Dendritic cell treated with granulocyte-macrophage colony-stimulating factor and Interleukin-4, amounts not matched to agents 40 ng/mL and 50 ng/mL, for 4 days (primary cell): Measurements from ENCODE around the gene KCTD2.
"Not testable (repeated sequence)": the region's sequence is repeated elsewhere in the genome, so short reads cannot be mapped to it uniquely, and the experiment has no call there.

Experiments
- H3K27ac Mint-ChIP-seq: one replicate; pipeline ENCODE4 v1.8.0; 2022; ENCODE audit warnings: mild to moderate bottlenecking, mixed read lengths
- H3K27me3 Mint-ChIP-seq: one replicate; pipeline ENCODE4 v1.8.0; 2022; ENCODE audit warnings: mild to moderate bottlenecking, mixed read lengths
- H3K36me3 Mint-ChIP-seq: one replicate; pipeline ENCODE4 v1.8.0; 2022; ENCODE audit warnings: low read depth, mixed read lengths
- H3K4me1 Mint-ChIP-seq: one replicate; pipeline ENCODE4 v1.8.0; 2022; ENCODE audit warnings: low read depth, mixed read lengths
- H3K4me3 Mint-ChIP-seq: one replicate; pipeline ENCODE4 v1.8.0; 2022; ENCODE audit warnings: mild to moderate bottlenecking, moderate library complexity, mixed read lengths
- H3K9me3 Mint-ChIP-seq: one replicate; pipeline ENCODE4 v1.8.0; 2022; ENCODE audit warnings: mixed read lengths
- intact Hi-C: fragments of 100-400 bp; cut with micrococcal nuclease; formaldehyde crosslinking; loops from one replicate; pipeline ENCODE4 v1.15.0; 2022

Gene KCTD2

GRCh38 chr17:75046407-75047289, at the start of gene KCTD2, which contains the start of gene ATP5PD:
KCTD2 (plus strand) TSS chr17:75047225; CDS start chr17:75047251, 26 bp downstream.
ATP5PD (minus strand) TSS chr17:75046969; CDS start chr17:75042650, 4,319 bp downstream.
- intact Hi-C loops: loop anchor here (2.0 kb wide), 1 partner anchor 14 kb away; no protein-coding TSS in a partner anchor
- H3K4me3 Mint-ChIP-seq: peak within 1 kb of the TSS; percentile 99
- H3K27ac Mint-ChIP-seq: peak within 1 kb of the TSS; percentile 99
- no peaks in the 10 kb centered on the region for H3K27me3 Mint-ChIP-seq
- H3K36me3 Mint-ChIP-seq: peaks cover 65% of the 10 kb centered on the region
- H3K4me1 Mint-ChIP-seq: peaks cover 30% of the 10 kb centered on the region
- no peaks in the 10 kb centered on the region for H3K9me3 Mint-ChIP-seq

GRCh38 chr17:74998783-74999182, 48.2 kb upstream of the KCTD2 start:
- intact Hi-C loops: no loop called here
- Mint-ChIP-seq H3K9me3 (no peaks in the 10 kb centered on the region), H3K36me3 (peaks cover 31% of the 10 kb centered on the region), H3K4me1 (peaks cover 53% of the 10 kb centered on the region), H3K27me3 (peaks cover 7% of the 10 kb centered on the region), H3K27ac (peak overlapping the region; percentile 13), H3K4me3 (no peak overlapping the region)

- Mint-ChIP-seq H3K4me1 (peaks cover 51% of the 10 kb centered on the region), H3K4me3 (no peak overlapping the region), H3K27me3 (peaks cover 11% of the 10 kb centered on the region), H3K27ac (peak overlapping the region; percentile 13), H3K36me3 (peaks cover 38% of the 10 kb centered on the region), H3K9me3 (no peaks in the 10 kb centered on the region)
- intact Hi-C loops: no loop called here
Measured at GRCh38 chr17:74999523-74999922, 47.5 kb upstream of the KCTD2 start.

GRCh38 chr17:75001915-75002843, 44.8 kb upstream of the KCTD2 start:
- no peaks in the 10 kb centered on the region for H3K9me3 Mint-ChIP-seq
- peak overlapping the region; percentile 54 for H3K27ac Mint-ChIP-seq
- intact Hi-C loops: no loop called here
- H3K4me1 Mint-ChIP-seq: peaks cover 51% of the 10 kb centered on the region
- H3K4me3 Mint-ChIP-seq: no peak overlapping the region
- peaks cover 17% of the 10 kb centered on the region for H3K27me3 Mint-ChIP-seq
- peaks cover 52% of the 10 kb centered on the region for H3K36me3 Mint-ChIP-seq

GRCh38 chr17:75003070-75003956, 43.7 kb upstream of the KCTD2 start:
- no peaks in the 10 kb centered on the region for H3K9me3 Mint-ChIP-seq
- H3K27me3 Mint-ChIP-seq: peaks cover 19% of the 10 kb centered on the region
- H3K4me3 Mint-ChIP-seq: no peak overlapping the region
- peak overlapping the region; percentile 54 for H3K27ac Mint-ChIP-seq
- intact Hi-C loops: no loop called here
- peaks cover 52% of the 10 kb centered on the region for H3K36me3 Mint-ChIP-seq
- peaks cover 45% of the 10 kb centered on the region for H3K4me1 Mint-ChIP-seq

GRCh38 chr17:75003957-75004355, 43.1 kb upstream of the KCTD2 start:
- Mint-ChIP-seq H3K27me3 (peaks cover 19% of the 10 kb centered on the region), H3K9me3 (no peaks in the 10 kb centered on the region), H3K4me3 (no peak overlapping the region), H3K36me3 (peaks cover 52% of the 10 kb centered on the region), H3K27ac (no peak overlapping the region), H3K4me1 (peaks cover 38% of the 10 kb centered on the region)
- intact Hi-C loops: no loop called here

- no peak overlapping the region for H3K27ac Mint-ChIP-seq
Measured at GRCh38 chr17:75004371-75004770, 42.7 kb upstream of the KCTD2 start.

GRCh38 chr17:75005291-75005690, 41.7 kb upstream of the KCTD2 start:
- no peak overlapping the region for H3K4me3 Mint-ChIP-seq
- no peak overlapping the region for H3K27ac Mint-ChIP-seq
- peaks cover 52% of the 10 kb centered on the region for H3K36me3 Mint-ChIP-seq
- intact Hi-C loops: no loop called here
- peaks cover 19% of the 10 kb centered on the region for H3K27me3 Mint-ChIP-seq
- H3K4me1 Mint-ChIP-seq: peaks cover 32% of the 10 kb centered on the region
- H3K9me3 Mint-ChIP-seq: no peaks in the 10 kb centered on the region

More at GRCh38 chr17:75004371-75004770, 42.7 kb upstream of the KCTD2 start:
- Mint-ChIP-seq H3K9me3 (no peaks in the 10 kb centered on the region), H3K4me3 (no peak overlapping the region), H3K4me1 (peaks cover 34% of the 10 kb centered on the region), H3K36me3 (peaks cover 52% of the 10 kb centered on the region), H3K27me3 (peaks cover 19% of the 10 kb centered on the region)
- intact Hi-C loops: no loop called here

- peaks cover 48% of the 10 kb centered on the region for H3K36me3 Mint-ChIP-seq
- not testable (repeated sequence) for H3K9me3 Mint-ChIP-seq, H3K4me3 Mint-ChIP-seq
- peak overlapping the region; percentile 26 for H3K27ac Mint-ChIP-seq
- H3K4me1 Mint-ChIP-seq: peaks cover 30% of the 10 kb centered on the region
- H3K27me3 Mint-ChIP-seq: peaks cover 19% of the 10 kb centered on the region
- intact Hi-C loops: loop anchor here (1.0 kb wide), 1 partner anchor 45 kb away; no protein-coding TSS in a partner anchor
Measured at GRCh38 chr17:75006084-75006483, 40.9 kb upstream of the KCTD2 start.

GRCh38 chr17:75006653-75007052, 40.4 kb upstream of the KCTD2 start:
- intact Hi-C loops: loop anchor here (1.0 kb wide), 1 partner anchor 45 kb away; no protein-coding TSS in a partner anchor
- Mint-ChIP-seq H3K27me3 (peaks cover 19% of the 10 kb centered on the region), H3K36me3 (peaks cover 42% of the 10 kb centered on the region), H3K9me3 (no peaks in the 10 kb centered on the region), H3K4me3 (no peak overlapping the region), H3K27ac (peak overlapping the region; percentile 26), H3K4me1 (peaks cover 24% of the 10 kb centered on the region)

- Mint-ChIP-seq H3K4me1 (peaks cover 20% of the 10 kb centered on the region), H3K9me3 (no peaks in the 10 kb centered on the region), H3K27ac (no peak overlapping the region), H3K36me3 (peaks cover 32% of the 10 kb centered on the region), H3K27me3 (peaks cover 15% of the 10 kb centered on the region), H3K4me3 (no peak overlapping the region)
- intact Hi-C loops: no loop called here
Measured at GRCh38 chr17:75008373-75008772, 38.7 kb upstream of the KCTD2 start.

- peaks cover 11% of the 10 kb centered on the region for H3K27me3 Mint-ChIP-seq
- peaks cover 27% of the 10 kb centered on the region for H3K4me1 Mint-ChIP-seq
- no peak overlapping the region for H3K4me3 Mint-ChIP-seq
- no peaks in the 10 kb centered on the region for H3K9me3 Mint-ChIP-seq
- H3K36me3 Mint-ChIP-seq: peaks cover 23% of the 10 kb centered on the region
- intact Hi-C loops: no loop called here
- no peak overlapping the region for H3K27ac Mint-ChIP-seq
Measured at GRCh38 chr17:75009139-75009724, 37.8 kb upstream of the KCTD2 start.
